Left cardiac atrium (tissue), 2 donors: ENCODE results near the gene RB1. TPM values are rescaled to one million over a fixed set of nuclear protein-coding genes. Genes with fewer than 3 reads are reported as not detected.

ENCODE experiments used
- total RNA-seq, 2 donors: library from RNA; stranded (reverse); fragmentation: NEBNext Ultra II Directional; extraction: Animal tissue kit (Norgen Biotek cat#: 25700); gene quantifications; one replicate each; pipeline ENCODE4 v1.2.1, GENCODE V29; 2021
- donor health status: DM: no; HTN: yes; CAD: no; lungs with severe emphysema.
- donor health status: DM: yes; HTN: yes; CAD: no.

RB1 gene
- total RNA-seq, 2 donors from 2014 or later = 24.5 to 25.2 TPM

Other genes with a start within 250 kb of the RB1 start
- gene MED4, start 208.6 kb upstream of the RB1 start, total RNA-seq = 10 to 100 TPM; 41.3 to 47.4 TPM
- 100 to 1,000 TPM; 537 to 557 TPM for gene ITM2B, start 70.5 kb upstream of the RB1 start, total RNA-seq
- 10 to 100 TPM; 13.5 to 15.0 TPM for gene LPAR6, start 109.4 kb downstream of the RB1 start, total RNA-seq
- 10 to 100 TPM in 1 of 2 donors, 1 to 10 TPM in 1; 9.7 to 13.9 TPM for gene RCBTB2, start 229.3 kb downstream of the RB1 start, total RNA-seq